HepG2 (cell line): ENCODE measurements around the gene CPSF4. TPM values are rescaled to one million over a fixed set of nuclear protein-coding genes. Genes with fewer than 3 reads are reported as not detected.

Source experiments
- ATAD3A ChIP-seq: sonication (generic); formaldehyde crosslinking; IDR thresholded peaks from 2 replicates; pipeline ENCODE4 v1.4.0; 2020; ENCODE audit warnings: missing genetic modification reagents
- GABPB1 ChIP-seq: IDR thresholded peaks from 2 replicates; pipeline ENCODE4 v1.6.1; 2016; ENCODE audit warnings: mild to moderate bottlenecking, missing genetic modification reagents, moderate library complexity, missing compliant biosample characterization
- HCFC1 ChIP-seq: fragments of 150-350 bp; IDR thresholded peaks from 2 replicates; pipeline ENCODE4 v1.6.1; 2014; ENCODE audit warnings: low read depth, low read length
- MTF1 ChIP-seq: sonication (generic); formaldehyde crosslinking; IDR thresholded peaks from 2 replicates; pipeline ENCODE4 v1.5.0; 2020; ENCODE audit warnings: missing genetic modification reagents
- NCOA2 ChIP-seq: sonication (generic); formaldehyde crosslinking; IDR thresholded peaks from 2 replicates; pipeline ENCODE4 v1.8.0; 2022; ENCODE audit warnings: inconsistent platforms
- SATB2 ChIP-seq: sonication (generic); formaldehyde crosslinking; IDR thresholded peaks from 2 replicates; pipeline ENCODE4 v1.5.0; 2020; ENCODE audit warnings: missing genetic modification reagents
- SNAPC2 ChIP-seq: sonication (generic); formaldehyde crosslinking; IDR thresholded peaks from 2 replicates; pipeline ENCODE4 v1.8.1; 2022; ENCODE audit warnings: mild to moderate bottlenecking, missing genetic modification reagents
- SOX6 ChIP-seq, 2 experiments: fragments of 450-650 bp in 1 of 2; sonication (generic) in 1 of 2; formaldehyde crosslinking in 1 of 2; IDR thresholded peaks; 2 replicates each; pipeline versions ENCODE4 v1.4.0 to v1.6.1; 2017 to 2020; ENCODE audit warnings: antibody characterized with exemption in 1 of 2, mild to moderate bottlenecking in 1 of 2, missing genetic modification reagents in 1 of 2
- YEATS4 ChIP-seq: sonication (generic); formaldehyde crosslinking; IDR thresholded peaks from 2 replicates; pipeline ENCODE4 v1.4.0; 2020; ENCODE audit warnings: missing genetic modification reagents, borderline replicate concordance
- ZBTB20 ChIP-seq: sonication (generic); formaldehyde crosslinking; IDR thresholded peaks from 2 replicates; pipeline ENCODE4 v1.8.1; 2023; ENCODE audit warnings: missing genetic modification reagents, low read depth, mild to moderate bottlenecking, borderline replicate concordance
- ZFP62 ChIP-seq: sonication (generic); formaldehyde crosslinking; IDR thresholded peaks from 2 replicates; pipeline ENCODE4 v1.4.0; 2020; ENCODE audit warnings: missing genetic modification reagents
- ZNF17 ChIP-seq: sonication (generic); formaldehyde crosslinking; IDR thresholded peaks from 2 replicates; pipeline ENCODE4 v1.5.0; 2020; ENCODE audit warnings: mild to moderate bottlenecking, missing genetic modification reagents
- ZNF292 ChIP-seq: sonication (generic); formaldehyde crosslinking; IDR thresholded peaks from 2 replicates; pipeline ENCODE4 v1.8.1; 2022; ENCODE audit warnings: mild to moderate bottlenecking, low read depth, missing genetic modification reagents, borderline replicate concordance
- ZNF552 ChIP-seq: sonication (generic); formaldehyde crosslinking; IDR thresholded peaks from 2 replicates; pipeline ENCODE4 v1.9.0; 2022; ENCODE audit warnings: missing genetic modification reagents, mild to moderate bottlenecking, borderline replicate concordance
- ZNF563 ChIP-seq: sonication (generic); formaldehyde crosslinking; IDR thresholded peaks from 2 replicates; pipeline ENCODE4 v1.8.0; 2022; ENCODE audit warnings: mild to moderate bottlenecking, moderate library complexity, missing genetic modification reagents
- ZNF773 ChIP-seq: sonication (generic); formaldehyde crosslinking; IDR thresholded peaks from 2 replicates; pipeline ENCODE4 v1.4.0; 2020; ENCODE audit warnings: missing genetic modification reagents, borderline replicate concordance
- polyA plus RNA-seq, 8 experiments: library from polyadenylated mRNA; depleted of rRNA in 3 of 8; stranded (reverse) in 7 of 8; unstranded in 1 of 8; fragments of >200 nt; fragmentation: Illumina TruSeq in 4 of 8; extraction: Trizol in 4 of 8; gene quantifications; 2 replicates each; pipeline versions ENCODE4 v1.2.1 to v1.2.3, GENCODE V29; 2011 to 2016; ENCODE audit warnings: low read depth in 4 of 8, missing spikeins in 1 of 8, mixed read lengths in 1 of 8; ENCODE audit not compliant: insufficient read depth in 1 of 8
- total RNA-seq, 5 experiments: library from RNA; depleted of rRNA; stranded (reverse); fragments of >200 nt; fragmentation: Illumina TruSeq; extraction: Trizol; gene quantifications; 2 replicates each; pipeline ENCODE4 v1.2.3, GENCODE V29; 2016; ENCODE audit warnings: low read depth in 1 of 5
- TF ChIP-seq, protein P1 (sequence below): sonication (generic); formaldehyde crosslinking; IDR thresholded peaks from 2 replicates; pipeline ENCODE4 v1.8.0; 2022; ENCODE audit warnings: missing genetic modification reagents, low read depth, mild to moderate bottlenecking, borderline replicate concordance
- TF ChIP-seq, protein P2 (sequence below): sonication (generic); formaldehyde crosslinking; IDR thresholded peaks from 2 replicates; pipeline ENCODE4 v1.5.0; 2020; ENCODE audit warnings: missing genetic modification reagents
- TF ChIP-seq, protein P3 (sequence below): sonication (generic); formaldehyde crosslinking; IDR thresholded peaks from 2 replicates; pipeline ENCODE4 v1.4.0; 2020; ENCODE audit warnings: missing genetic modification reagents
- TF ChIP-seq, protein P4 (sequence below): sonication (generic); formaldehyde crosslinking; IDR thresholded peaks from 2 replicates; pipeline ENCODE4 v1.4.0; 2020; ENCODE audit warnings: missing genetic modification reagents, low read depth, mild to moderate bottlenecking, borderline replicate concordance
- TF ChIP-seq, protein P5 (sequence below): sonication (generic); formaldehyde crosslinking; IDR thresholded peaks from 2 replicates; pipeline ENCODE4 v1.9.0; 2021; ENCODE audit warnings: missing genetic modification reagents, borderline replicate concordance

Gene CPSF4
- total and polyA plus RNA-seq, 2 of the 13 experiments (the other 11 are each of a cell fraction or from before 2014, with no cell fraction given) = 34.1 to 49.6 TPM

DNA sequence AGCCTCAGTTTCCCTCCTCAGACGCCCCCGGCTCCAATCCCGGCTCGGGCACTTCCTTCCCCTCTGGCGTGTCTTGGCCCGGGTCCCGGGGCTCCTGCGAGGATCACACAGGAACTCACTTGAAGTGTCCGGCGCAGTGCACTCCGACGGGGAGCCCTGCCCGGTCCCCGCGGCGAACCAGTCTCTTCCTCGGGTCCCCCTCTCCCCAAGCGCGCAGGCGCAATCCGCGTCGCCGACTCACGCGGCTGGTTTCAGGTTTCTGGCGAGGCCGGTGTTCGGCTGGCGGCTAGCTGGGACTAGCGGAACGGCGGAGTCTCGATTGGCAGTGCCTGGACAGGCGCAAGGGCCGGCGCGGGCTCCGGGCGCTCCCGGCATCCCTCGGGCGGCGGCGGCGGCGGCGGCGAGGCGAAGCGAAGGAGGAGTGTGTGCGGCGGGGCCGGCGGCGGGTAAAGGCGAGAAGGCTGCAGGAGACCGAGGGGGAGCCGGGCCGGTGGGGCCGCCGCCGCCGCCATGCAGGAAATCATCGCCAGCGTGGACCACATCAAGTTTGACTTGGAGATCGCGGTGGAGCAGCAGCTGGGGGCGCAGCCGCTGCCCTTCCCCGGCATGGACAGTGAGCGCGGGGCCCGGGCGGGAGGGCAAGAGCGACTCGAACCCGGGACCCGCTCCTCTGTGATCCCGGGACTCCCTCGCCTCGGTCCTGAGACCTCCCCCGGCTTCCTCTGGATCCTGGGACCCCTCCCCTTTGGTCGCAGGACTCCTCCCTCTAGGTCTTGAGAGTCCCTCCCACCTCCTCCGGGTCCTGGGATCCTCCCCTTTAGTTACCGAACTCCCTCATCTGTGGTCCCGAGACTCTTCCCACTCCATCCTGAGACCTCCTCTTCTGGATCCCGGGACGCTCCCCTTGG is at the start of gene CPSF4, which contains the start of gene PTCD1 (continued):
- TF ChIP-seq, protein P1, sequence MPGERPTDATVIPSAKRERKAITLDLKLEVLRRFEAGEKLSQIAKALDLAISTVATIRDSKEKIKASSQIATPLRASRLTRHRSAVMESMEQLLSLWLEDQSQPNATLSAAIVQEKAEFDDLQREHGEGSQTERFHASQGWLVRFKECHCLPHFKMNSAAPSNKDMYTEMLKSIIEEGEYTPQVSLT = 0 out of 2 replicates have a peak, but pooled peaks have one; percentile 36
- TF ChIP-seq GABPB1 (CRISPR knock-in tag) (peak; percentile 89), ZNF563 (CRISPR knock-in tag) (peak; percentile 95), SNAPC2 (CRISPR knock-in tag) (peak; percentile 88; the same call in 1 of the 2 replicates), YEATS4 (peak; percentile 81), ZNF552 (CRISPR knock-in tag) (0 out of 2 replicates have a peak, but pooled peaks have one; percentile 76), ZNF292 (0 out of 2 replicates have a peak, but pooled peaks have one; percentile 24), ZFP62 (no peak), ATAD3A (CRISPR knock-in tag) (no peak), ZNF17 (CRISPR knock-in tag) (no peak), MTF1 (CRISPR knock-in tag) (no peak), NCOA2 (CRISPR knock-in tag) (peak; percentile 60), ZBTB20 (CRISPR knock-in tag) (no peak), ZNF773 (no peak), HCFC1 (peak; percentile 68), SOX6 (IDR thresholded peaks at IDR 0.05) (no peak), SOX6 (CRISPR knock-in tag; IDR thresholded peaks at IDR 0.05) (peak; percentile 60), SATB2 (CRISPR knock-in tag) (no peak)
- TF ChIP-seq, protein P2, sequence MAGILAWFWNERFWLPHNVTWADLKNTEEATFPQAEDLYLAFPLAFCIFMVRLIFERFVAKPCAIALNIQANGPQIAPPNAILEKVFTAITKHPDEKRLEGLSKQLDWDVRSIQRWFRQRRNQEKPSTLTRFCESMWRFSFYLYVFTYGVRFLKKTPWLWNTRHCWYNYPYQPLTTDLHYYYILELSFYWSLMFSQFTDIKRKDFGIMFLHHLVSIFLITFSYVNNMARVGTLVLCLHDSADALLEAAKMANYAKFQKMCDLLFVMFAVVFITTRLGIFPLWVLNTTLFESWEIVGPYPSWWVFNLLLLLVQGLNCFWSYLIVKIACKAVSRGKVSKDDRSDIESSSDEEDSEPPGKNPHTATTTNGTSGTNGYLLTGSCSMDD (CRISPR knock-in tag) = no peak
- TF ChIP-seq, protein P3, sequence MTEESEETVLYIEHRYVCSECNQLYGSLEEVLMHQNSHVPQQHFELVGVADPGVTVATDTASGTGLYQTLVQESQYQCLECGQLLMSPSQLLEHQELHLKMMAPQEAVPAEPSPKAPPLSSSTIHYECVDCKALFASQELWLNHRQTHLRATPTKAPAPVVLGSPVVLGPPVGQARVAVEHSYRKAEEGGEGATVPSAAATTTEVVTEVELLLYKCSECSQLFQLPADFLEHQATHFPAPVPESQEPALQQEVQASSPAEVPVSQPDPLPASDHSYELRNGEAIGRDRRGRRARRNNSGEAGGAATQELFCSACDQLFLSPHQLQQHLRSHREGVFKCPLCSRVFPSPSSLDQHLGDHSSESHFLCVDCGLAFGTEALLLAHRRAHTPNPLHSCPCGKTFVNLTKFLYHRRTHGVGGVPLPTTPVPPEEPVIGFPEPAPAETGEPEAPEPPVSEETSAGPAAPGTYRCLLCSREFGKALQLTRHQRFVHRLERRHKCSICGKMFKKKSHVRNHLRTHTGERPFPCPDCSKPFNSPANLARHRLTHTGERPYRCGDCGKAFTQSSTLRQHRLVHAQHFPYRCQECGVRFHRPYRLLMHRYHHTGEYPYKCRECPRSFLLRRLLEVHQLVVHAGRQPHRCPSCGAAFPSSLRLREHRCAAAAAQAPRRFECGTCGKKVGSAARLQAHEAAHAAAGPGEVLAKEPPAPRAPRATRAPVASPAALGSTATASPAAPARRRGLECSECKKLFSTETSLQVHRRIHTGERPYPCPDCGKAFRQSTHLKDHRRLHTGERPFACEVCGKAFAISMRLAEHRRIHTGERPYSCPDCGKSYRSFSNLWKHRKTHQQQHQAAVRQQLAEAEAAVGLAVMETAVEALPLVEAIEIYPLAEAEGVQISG (CRISPR knock-in tag) = peak; percentile 96
- TF ChIP-seq, protein P4, sequence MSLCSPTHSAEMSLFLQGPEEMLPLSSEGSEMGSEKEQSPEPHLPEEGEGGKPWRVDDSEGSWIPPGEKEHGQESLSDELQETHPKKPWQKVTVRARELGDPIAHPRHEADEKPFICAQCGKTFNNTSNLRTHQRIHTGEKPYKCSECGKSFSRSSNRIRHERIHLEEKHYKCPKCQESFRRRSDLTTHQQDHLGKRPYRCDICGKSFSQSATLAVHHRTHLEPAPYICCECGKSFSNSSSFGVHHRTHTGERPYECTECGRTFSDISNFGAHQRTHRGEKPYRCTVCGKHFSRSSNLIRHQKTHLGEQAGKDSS (CRISPR knock-in tag) = peak; percentile 30; the same call in 1 of the 2 replicates
- TF ChIP-seq, protein P5, sequence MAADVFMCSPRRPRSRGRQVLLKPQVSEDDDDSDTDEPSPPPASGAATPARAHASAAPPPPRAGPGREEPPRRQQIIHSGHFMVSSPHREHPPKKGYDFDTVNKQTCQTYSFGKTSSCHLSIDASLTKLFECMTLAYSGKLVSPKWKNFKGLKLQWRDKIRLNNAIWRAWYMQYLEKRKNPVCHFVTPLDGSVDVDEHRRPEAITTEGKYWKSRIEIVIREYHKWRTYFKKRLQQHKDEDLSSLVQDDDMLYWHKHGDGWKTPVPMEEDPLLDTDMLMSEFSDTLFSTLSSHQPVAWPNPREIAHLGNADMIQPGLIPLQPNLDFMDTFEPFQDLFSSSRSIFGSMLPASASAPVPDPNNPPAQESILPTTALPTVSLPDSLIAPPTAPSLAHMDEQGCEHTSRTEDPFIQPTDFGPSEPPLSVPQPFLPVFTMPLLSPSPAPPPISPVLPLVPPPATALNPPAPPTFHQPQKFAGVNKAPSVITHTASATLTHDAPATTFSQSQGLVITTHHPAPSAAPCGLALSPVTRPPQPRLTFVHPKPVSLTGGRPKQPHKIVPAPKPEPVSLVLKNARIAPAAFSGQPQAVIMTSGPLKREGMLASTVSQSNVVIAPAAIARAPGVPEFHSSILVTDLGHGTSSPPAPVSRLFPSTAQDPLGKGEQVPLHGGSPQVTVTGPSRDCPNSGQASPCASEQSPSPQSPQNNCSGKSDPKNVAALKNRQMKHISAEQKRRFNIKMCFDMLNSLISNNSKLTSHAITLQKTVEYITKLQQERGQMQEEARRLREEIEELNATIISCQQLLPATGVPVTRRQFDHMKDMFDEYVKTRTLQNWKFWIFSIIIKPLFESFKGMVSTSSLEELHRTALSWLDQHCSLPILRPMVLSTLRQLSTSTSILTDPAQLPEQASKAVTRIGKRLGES = no peak
